T-helper 22 cell (primary cell): ENCODE measurements around the gene TEN1.
"Not testable (repeated sequence)": the region's sequence is repeated elsewhere in the genome, so short reads cannot be mapped to it uniquely, and the experiment has no call there.

Experiments used
- DNase-seq: peaks from one replicate; pipeline ENCODE4 v3.0.0-alpha.2; 2020; ENCODE audit warnings: low read depth

TEN1 gene, protein sequence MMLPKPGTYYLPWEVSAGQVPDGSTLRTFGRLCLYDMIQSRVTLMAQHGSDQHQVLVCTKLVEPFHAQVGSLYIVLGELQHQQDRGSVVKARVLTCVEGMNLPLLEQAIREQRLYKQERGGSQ

DNA sequence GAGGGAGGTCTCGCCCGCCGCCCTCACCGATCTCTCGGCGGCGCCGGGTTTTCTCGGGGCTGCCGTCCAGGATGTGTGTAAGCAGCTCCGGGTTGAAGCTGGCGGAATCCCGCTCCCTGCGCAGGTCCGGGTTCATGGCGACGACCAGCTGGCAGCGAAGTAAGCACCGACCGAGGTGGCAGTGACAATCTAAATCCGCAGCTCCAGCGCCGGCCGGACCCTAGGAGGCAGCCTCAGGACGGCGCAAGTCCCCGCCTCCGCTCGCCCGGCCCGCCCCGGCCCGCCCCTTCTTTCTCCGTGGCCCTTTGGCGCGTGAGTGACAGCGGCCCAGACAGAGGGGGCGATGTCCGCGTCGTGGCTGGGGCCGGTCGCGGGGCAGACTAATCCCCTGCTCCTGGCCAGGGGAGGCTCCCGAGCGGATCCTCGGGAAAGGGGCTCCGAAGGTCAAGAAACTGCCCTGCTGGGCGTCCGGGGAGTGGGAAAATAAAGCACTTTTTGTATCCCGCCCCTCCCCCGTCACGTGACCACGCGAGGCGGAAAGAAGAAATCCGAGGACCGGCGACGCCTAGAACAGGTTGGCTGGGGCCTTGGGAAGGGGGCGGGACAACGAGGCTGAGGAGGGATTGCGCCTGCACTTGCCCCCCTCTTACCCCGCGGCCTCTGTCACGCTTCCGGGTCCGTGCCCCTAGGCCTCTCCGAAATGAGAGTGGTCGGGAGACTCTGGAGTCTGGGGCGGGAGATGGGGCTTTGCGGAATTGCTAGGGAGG, at the start of gene TEN1, which contains the start of gene ACOX1:
TEN1 (plus strand) TSS at position 303 of the 767 bp plus-strand sequence. CDS start 6,953 bp downstream, outside the sequence.
ACOX1 (minus strand) TSS at position 229 of the 767 bp plus-strand sequence; CDS start at position 136, 93 bp downstream.
- peak; percentile 94 for DNase-seq

DNA sequence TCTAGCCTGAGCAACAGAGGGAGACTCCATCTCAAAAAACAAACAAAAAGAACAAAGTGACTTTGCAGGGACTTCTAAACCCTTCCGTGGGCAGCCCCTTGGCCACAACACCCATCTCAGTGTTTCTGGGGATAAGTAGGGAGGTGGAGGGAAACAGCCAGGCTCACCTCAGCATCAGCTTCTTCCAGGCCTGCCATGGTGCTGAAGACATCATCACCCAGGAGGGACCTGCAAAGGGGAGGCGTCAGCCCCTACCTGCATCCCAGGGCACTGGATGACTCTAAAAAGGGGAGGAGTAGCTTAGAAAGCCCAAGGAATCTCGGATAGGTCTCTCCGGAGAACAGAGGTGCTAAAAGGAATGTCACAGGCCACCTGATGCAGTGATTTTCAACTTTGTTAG, 48.0 kb upstream of the TEN1 start:
- no peak for DNase-seq

DNA sequence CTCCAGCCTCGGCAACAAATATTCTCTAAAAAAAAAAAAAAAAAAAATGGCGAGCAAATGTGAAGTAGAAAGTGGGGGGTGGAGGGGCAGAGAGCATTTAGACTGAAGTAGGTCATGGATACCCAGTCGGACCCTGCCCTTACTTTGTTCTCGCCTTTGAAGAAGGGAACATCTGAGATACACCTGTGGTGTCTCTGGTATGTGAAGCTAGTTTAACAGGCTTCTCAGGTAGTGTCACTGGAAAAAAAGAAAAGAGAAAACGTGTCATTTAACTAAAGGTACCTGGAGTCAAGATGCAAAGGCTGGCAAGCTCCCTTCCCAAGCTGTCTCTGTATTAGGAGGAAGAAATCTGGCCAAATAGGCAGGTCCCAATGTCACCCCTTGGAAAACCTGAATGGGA, 46.2 kb upstream of the TEN1 start:
- DNase-seq, result no peak

DNA sequence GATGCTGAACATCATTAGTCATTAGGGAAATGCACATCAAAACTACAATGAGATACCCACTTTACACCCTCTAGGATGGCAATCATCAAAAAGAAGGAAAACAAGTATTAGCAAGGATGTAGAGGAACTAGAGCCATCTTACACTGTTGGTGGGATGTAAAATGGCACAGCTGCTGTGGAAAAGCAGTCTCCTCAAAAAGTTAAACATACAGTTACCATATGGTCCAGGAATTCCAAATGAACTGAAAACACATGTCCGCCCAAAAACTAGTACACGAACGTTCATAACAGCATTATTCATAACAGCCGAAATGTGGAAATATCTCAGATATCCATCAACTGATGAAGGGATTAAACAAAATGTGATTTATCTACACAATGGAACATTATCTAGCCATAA, 45.2 kb upstream of the TEN1 start:
- DNase-seq, result no peak

DNA sequence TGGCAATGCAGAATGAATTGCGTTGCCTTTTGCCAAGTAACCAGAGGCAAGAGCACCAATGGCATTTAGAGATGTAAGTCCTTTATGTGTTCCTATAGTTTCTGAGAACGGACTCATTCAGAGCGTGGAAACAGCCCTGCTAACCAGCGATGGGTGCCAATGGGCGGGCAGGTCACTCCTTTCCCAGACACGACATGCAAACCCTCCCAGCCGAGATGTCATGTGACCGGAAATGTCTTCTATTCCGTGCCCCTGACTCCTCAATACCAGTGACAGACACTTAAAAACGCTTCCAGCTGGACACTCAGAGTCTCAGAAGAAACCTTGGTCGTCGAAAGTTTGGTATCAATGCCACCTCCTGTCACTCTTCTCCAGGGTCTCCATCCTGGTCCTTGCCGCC, 41.4 kb upstream of the TEN1 start:
- no peak for DNase-seq

DNA sequence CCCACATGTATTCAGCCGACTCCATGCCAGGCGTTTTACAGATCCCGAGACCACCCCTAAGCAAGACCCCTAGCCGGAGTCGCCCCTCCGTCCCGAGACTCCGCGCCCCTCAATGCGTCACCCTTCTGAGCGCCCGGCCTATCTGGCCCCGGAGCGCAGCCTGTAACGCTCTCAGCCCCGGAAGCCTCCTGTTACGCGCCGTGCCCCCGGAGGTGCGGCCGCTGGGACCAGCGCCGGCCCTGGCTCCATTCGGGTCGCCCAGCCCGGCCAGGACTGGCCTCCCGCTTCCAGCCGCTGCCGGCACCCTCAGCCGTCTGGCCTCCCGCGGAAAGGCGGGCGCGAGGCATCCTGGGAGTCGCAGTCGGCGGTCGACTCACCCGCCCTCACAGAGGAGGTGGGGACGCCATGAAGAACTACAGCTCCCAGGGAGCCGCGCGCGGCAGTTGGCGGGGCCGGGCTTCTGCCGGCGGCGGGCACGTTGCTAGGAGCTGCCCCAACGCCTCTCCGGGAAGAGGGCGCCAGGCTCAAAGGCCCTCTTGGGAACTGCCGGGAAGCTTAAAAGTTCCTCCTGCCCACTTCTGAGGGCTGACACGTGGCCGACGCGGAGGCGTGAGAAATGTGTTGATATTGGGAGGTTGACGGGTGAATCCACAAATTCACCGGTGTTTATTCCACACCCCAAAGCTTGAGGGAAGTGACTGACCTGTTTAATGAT, 38.2 kb upstream of the TEN1 start, which contains the start of gene FBF1:
FBF1 (minus strand) TSS at position 316 of the 715 bp plus-strand sequence. CDS start 2,893 bp downstream, outside the sequence.
- peak; percentile 82 for DNase-seq

DNA sequence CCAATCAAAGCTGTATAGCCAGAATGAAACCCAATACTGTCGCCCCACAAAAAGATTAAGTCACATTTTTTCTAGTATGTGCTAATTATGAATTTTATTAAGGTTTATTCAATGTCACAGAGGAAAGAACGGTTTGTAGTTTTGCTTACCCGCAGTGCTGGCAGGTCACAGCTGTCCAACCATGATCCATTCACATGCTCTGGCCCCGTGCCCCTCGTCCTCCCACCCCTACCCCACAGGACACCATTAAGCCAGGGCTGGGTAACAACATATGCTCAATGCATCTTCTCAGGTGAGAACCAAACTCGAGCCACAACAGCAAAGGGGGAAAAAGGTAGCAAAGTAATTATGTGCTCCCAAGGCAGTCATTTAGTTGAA, 37.6 kb upstream of the TEN1 start:
- no peak for DNase-seq

DNA sequence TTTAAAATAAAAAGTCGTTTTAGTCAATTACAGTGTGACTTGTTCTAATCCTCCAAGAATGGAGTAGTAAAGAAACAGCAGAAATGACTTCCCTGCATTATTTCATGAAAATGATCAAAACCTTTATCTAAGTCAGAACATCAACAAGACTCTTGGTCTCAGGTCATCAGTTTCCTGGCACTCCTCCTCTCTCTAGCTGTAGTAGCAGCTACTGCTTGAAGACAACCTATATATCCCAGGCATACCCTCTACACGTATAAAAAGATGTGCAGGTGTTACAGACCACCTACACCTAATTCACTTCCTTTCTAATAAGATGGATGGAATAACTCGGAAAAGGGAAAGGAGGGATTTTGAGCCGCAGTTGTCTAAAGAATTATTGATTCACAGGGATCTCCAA, 36.6 kb upstream of the TEN1 start:
- DNase-seq, result no peak

DNA sequence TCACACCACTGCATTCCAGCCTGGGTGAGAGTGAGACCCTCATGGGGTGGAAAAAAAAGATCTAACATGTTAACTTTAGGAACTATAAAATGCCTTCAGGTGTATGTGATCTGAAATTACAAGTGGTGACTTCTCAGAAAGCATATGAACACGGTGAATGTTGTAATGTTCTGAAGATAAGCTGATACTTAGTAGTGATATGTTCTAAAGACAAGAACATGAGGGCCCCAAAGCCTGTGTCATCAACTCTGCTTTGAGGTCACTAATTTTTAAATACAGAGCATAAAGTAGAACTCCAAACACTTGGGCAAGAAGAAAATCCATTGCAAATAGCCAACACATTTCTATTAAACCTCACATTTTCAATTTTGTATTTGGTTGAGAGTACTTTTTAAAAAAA, 35.5 kb upstream of the TEN1 start:
- no peak for DNase-seq

DNA sequence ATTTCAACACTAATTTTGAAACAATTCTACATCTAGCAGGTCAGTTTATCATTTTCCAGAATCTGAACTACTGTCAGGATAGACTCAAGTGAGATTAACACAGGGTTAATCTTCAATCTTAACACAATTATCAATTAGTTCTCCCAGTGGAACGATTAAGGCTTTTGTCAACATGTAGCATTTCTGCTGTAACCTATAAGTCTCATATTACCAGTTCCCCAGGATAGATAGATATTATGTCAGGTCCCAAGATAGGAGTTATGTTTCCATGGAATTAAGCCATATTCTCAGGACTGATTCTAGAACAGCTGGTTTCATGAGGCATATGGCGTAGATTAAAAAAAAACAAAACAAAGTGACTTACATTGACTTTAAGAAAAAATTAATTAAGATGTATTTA, 33.8 kb upstream of the TEN1 start:
- DNase-seq, result no peak

DNA sequence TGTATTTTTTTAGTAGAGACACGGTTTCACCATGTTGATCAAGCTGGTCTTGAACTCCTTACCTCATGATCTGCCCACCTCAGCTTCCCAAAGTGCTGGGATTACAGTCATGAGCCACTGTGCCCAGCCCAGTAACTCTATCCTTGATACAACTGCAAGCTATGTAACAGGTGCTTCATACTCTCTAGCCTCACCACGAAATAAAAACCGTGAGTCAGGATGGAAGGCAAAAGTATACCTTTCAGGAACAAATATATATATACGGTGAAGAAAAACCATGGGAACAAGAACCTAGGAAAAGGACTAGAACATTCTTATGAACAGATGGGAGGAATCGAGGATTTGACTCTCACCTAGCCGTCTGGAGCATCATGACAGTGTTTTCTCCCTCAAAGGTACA, 28.6 kb upstream of the TEN1 start:
- DNase-seq, result no peak

DNA sequence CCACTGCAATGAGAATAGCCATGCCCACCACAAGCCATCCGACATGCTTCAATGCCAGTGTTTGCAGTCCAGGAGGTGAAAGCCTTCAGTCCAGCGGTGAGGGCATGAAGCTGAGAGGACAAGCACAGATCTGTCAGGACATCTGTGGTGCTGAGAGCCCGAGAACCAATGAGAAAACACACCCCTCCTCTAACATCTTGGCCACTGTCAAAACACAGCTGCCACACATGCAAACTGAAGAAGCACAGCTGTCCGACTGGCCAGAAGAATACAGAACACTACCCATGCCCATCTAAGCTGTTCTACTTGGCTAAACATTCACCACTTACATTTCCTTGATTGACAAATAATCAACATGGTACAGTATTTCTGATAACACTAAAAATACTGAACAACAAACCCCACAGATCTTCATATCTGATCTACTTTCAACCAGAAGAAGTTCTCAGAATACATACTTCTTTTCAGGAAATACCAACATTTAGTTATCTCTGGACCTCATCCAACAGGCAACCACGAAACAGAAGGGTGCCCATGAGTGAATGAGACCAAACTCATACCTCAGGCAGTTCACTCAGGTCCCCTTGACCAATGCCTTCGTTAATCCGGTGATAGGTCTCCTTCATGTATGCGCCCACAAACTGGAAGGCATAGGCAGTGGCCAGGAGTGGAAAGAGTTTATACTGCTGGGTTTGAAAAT, 28.0 kb upstream of the TEN1 start:
- DNase-seq, result no peak

DNA sequence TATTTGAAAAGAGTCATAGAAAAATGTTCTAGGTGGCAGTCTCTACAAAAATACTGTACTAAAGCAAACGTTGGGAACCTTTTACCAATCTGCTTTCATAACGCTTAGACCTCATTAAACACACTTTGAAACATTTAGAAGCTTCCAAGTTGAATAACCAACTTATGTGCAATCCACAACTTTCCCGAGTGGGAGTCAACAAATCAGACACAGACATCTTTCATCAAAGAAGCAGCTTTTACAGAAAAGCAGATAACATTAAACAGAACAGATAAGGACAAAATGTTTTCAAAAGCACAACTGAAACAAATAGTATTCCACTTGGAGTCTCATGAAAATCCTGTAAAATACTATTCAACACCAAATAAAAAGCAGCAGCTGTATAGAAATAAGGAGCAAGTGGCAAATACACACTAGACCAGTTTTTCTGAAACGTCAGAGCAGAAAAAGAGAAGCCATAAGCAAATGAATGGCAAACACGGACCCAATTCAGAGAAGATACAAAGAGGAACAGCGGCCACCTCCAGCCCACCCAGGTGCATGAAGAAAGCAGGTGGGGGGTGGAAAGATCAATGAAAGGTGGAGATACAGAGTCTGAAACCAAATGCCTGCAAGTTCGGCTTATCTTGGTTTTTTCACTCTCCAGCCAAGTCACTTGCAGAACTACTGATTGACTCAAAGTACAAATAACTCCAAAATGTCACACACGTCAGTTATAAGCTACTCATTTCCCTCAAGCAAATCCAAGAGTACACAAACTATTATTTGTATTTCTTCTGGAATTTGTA, 19.8 kb upstream of the TEN1 start:
- no peak for DNase-seq

DNA sequence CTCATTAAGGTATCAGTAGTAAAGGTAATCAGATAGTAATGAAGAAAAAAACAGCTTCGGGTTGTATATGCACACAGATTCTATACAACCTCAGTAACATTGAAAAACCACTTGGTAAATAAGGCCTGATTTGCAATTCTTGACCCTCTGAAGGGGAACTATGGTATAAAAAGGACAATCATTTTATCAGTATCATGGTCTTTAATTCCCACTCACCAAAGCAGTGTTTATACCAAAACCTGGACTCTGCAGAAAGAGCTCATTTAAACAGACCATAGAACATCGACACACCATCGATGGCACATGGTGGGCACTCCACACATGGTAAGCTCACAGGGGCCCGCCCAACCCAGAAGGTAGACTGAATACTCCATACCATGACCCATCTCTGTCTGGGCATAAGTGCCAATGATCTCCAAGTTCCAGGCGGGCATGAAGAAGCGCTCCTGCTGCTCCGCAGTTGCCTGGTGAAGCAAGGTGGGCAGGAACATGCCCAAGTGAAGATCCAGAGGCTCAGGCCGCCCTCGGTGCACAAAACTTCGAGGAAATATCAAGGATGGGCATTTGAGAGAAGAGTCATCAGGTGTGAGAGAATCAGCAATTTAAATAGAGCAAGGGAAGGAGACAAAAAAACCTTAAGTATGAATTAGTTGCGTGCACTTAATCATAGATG, 19.1 kb upstream of the TEN1 start:
- no peak for DNase-seq

DNA sequence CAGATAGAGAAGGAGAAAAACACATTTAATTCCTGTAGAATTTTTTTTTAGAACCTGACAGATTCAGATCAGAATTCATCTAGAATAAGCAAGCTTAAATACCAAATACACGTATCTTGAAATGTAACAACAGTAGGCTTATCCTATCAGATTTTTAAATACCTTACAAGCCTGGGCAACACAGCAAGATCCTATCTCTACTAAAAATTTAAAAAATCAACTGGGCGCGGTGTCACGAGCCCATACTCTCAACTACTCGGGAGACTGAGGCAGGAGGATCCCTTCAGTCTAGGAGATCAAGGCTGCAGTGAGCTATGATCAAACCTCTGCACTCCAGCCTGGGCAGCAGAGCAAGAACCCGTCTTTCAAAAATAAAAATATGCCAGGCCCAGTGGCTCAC, 13.6 kb upstream of the TEN1 start:
- DNase-seq, result no peak

DNA sequence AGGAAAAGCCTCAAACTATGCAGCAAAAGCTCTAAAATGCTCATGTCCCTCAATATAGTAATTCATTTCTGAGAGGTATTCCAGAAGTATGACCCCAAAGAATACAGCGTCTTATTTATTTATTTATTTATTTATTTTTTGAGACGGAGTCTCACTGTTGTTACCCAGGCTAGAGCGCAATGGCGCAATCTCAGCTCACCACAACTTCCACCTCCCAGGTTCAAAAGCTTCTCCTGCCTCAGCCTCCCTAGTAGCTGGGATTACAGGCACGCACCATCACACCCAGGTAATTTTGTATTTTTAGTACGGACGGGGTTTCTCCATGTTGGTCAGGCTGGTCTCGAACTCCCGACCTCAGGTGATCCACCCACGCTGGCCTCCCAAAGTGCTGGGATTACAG, 10.0 kb upstream of the TEN1 start:
- not testable (repeated sequence) for DNase-seq

DNA sequence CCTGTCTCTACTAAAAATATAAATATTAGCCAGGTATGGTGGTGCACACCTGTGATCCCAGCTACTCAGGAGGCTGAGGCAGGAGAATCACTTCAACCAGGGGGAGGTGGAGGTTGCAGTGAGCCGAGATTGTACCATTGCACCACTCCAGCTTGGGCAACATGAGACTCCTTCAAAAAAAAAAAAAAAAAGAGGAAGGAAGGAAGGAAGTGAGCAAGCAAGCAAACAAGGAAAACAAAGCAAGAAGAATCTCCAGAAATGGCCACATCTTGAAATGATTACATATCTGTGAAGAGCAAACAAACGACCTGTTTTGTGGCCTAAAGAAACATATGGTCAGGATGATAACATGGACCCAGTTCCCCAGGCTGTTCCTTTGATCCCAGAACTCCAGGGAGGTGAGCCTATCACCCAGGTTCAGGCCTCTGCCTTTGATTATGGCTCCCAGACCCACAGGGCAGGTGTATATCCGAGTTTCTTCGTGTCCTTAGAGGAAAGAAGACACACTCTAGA, 9.0 kb upstream of the TEN1 start:
- no peak for DNase-seq

DNA sequence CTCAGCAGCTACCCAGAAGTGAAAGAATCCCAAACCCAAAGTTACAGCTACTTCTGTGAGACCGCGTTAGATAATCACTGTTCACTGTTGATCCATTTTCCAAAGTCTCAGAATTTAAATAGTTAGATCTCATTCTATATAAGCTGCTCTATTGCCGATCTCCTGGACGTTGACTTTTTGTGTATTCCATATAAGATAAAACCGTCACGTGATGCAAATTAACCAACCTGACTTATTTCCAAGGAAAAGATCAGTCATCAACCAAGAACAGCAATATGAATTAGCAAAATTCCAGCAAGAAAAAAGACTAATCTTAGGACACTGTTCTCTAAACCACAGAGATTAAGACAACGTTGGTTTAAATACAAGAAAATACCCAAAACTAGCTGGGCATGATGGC, 8.4 kb upstream of the TEN1 start:
- no peak for DNase-seq

DNA sequence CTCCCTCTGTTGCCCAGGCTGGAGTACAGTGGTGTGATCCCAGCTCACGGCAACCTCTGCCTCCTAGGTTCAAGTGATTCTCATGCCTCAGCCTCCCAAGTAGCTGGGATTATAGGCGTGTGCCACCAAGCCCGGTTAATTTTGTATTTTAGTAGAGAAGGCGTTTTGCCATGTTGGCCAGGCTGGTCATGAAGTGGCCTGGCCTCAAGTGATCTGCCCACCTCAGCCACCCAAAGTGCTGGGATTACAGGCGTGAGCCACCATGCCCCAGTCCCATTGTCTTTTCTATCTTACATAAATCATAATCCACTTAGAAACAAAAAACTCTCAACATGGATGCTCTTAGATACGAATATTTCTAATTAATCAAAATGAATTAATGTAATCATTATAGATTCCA, 3.9 kb upstream of the TEN1 start:
- DNase-seq, result not testable (repeated sequence)

DNA sequence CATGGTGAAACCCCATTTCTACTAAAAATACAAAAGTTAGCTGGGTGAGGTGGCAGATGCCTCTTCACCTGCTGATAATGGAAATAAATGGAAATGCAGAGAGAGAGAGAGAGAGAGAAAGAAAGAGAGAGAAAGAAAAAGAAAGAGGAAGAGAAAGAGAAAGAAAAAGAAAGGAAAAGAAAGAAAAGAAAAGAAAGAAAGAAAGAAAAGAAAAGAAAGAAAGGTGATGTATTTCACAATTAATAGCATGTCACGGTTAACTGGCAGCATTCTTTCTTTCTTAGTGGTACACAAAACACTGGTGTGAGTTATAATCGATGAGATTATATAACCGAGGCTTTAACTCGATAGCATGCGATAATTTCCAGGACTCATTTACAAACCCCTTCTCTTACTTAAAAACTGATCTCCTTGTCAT, 3.3 kb upstream of the TEN1 start:
- no peak for DNase-seq
